Islet precursor cell (in vitro differentiated cells): ENCODE measurements around the gene CLEC4C.

Experiments used
- DNase-seq: peaks from one replicate; pipeline ENCODE4 v3.0.0-alpha.2; 2018

Gene CLEC4C

GRCh38 chr12:7719946-7720730 is 27.0 kb downstream of the CLEC4C start:
- no peak for DNase-seq

- no peak for DNase-seq
These were observed 30.8 kb downstream of the CLEC4C start for GRCh38 chr12:7716381-7716780.

GRCh38 chr12:7712841-7713442 is 34.2 kb downstream of the CLEC4C start:
- DNase-seq, result no peak

- DNase-seq, result no peak
These were observed 36.0 kb downstream of the CLEC4C start, which contains the start of gene DPPA3 for GRCh38 chr12:7711133-7711532. Gene DPPA3, plus strand, starts transcription at chr12:7711433. Its CDS starts 138 bp downstream, at chr12:7711571.

- no peak for DNase-seq
These were observed 37.1 kb downstream of the CLEC4C start for GRCh38 chr12:7709969-7710675.

GRCh38 chr12:7705846-7706245 is 41.3 kb downstream of the CLEC4C start:
- DNase-seq, result no peak

- DNase-seq, result no peak
These were observed 51.5 kb downstream of the CLEC4C start, which contains the start of gene GDF3 for GRCh38 chr12:7695566-7696197. Gene GDF3, minus strand, starts transcription at chr12:7695775. Its CDS starts 47 bp downstream, at chr12:7695728.

- DNase-seq, result no peak
These were observed 52.0 kb downstream of the CLEC4C start for GRCh38 chr12:7695237-7695560.

- DNase-seq, result no peak
These were observed 52.5 kb downstream of the CLEC4C start for GRCh38 chr12:7694556-7695236.

GRCh38 chr12:7693793-7694192 is 53.4 kb downstream of the CLEC4C start:
- no peak for DNase-seq

- DNase-seq, result no peak
These were observed 65.6 kb downstream of the CLEC4C start for GRCh38 chr12:7681535-7681934.
